Liver (tissue), 9 donors: ENCODE data around the gene ZDHHC19. TPM values are rescaled to one million over a fixed set of nuclear protein-coding genes. Genes with fewer than 3 reads are reported as not detected.

Experiments
- DNase-seq: peaks from one replicate; pipeline ENCODE4 v3.0.0-alpha.2; 2017; ENCODE audit warnings: low spot score
- H3K27ac ChIP-seq, 2 donors: one replicate each; pipeline ENCODE4 v1.7.0; 2013; ENCODE audit warnings: inconsistent platforms in 2 of 2, low read length in 2 of 2, control low read depth in 1 of 2, low read depth in 1 of 2, mild to moderate bottlenecking in 1 of 2
- H3K27me3 ChIP-seq, 4 donors: one replicate each; pipeline versions ENCODE4 v1.6.1 to v1.7.0; 2013; ENCODE audit warnings: low read length in 3 of 4, inconsistent platforms in 1 of 4, mild to moderate bottlenecking in 1 of 4, moderate library complexity in 1 of 4; ENCODE audit not compliant: control insufficient read depth in 4 of 4, insufficient read depth in 4 of 4
- H3K36me3 ChIP-seq, 4 donors: one replicate each; pipeline versions ENCODE4 v1.6.1 to v1.7.0; 2013; ENCODE audit warnings: low read length in 3 of 4, mild to moderate bottlenecking in 3 of 4, low read depth in 1 of 4, moderate library complexity in 1 of 4; ENCODE audit not compliant: control insufficient read depth in 4 of 4, insufficient read depth in 3 of 4
- H3K4me1 ChIP-seq, 4 donors: one replicate each; pipeline versions ENCODE4 v1.6.1 to v1.7.0; 2013; ENCODE audit warnings: low read length in 3 of 4, mild to moderate bottlenecking in 3 of 4, moderate library complexity in 1 of 4; ENCODE audit not compliant: control insufficient read depth in 4 of 4, insufficient read depth in 4 of 4
- H3K4me3 ChIP-seq, 3 donors: one replicate each; pipeline versions ENCODE4 v1.6.1 to v1.7.0; 2013; ENCODE audit warnings: low read length in 3 of 3, control low read depth in 1 of 3, low read depth in 1 of 3, mild to moderate bottlenecking in 1 of 3
- H3K9ac ChIP-seq, 2 donors: one replicate each; pipeline ENCODE4 v1.7.0; 2013; ENCODE audit warnings: low read length in 2 of 2, mild to moderate bottlenecking in 2 of 2, moderate library complexity in 2 of 2, control low read depth in 1 of 2, low read depth in 1 of 2
- H3K9me3 ChIP-seq, 4 donors: one replicate each; pipeline versions ENCODE4 v1.6.1 to v1.7.0; 2013; ENCODE audit warnings: low read length in 3 of 4; ENCODE audit not compliant: control insufficient read depth in 4 of 4
- ATF3 ChIP-seq: IDR thresholded peaks from 2 replicates; pipeline ENCODE4 v1.6.1; 2016; ENCODE audit warnings: antibody characterized with exemption
- CTCF ChIP-seq: fragments of 150-350 bp; IDR thresholded peaks from 2 replicates; pipeline ENCODE4 v1.5.1; 2017; ENCODE audit warnings: improper control_type of control experiment, low read depth, low read length; ENCODE audit not compliant: missing input control
- EGR1 ChIP-seq, 2 donors: IDR thresholded peaks; 2 replicates each; pipeline ENCODE4 v1.6.1; 2016 to 2018; ENCODE audit warnings: antibody characterized with exemption in 2 of 2, low read depth in 2 of 2
- FOXA1 ChIP-seq: IDR thresholded peaks from 2 replicates; pipeline ENCODE4 v1.6.1; 2016; ENCODE audit warnings: antibody characterized with exemption
- FOXA2 ChIP-seq: IDR thresholded peaks from 2 replicates; pipeline ENCODE4 v1.6.1; 2016; ENCODE audit warnings: antibody characterized with exemption
- HNF4A ChIP-seq, 2 donors: conservative IDR thresholded peaks; 2 replicates each; pipeline ENCODE4 v1.6.1; 2016; ENCODE audit warnings: antibody characterized with exemption in 2 of 2, mild to moderate bottlenecking in 2 of 2
- HNF4G ChIP-seq: IDR thresholded peaks from 2 replicates; pipeline ENCODE4 v1.6.1; 2016; ENCODE audit warnings: antibody characterized with exemption
- JUND ChIP-seq, 2 donors: IDR thresholded peaks; 2 replicates each; pipeline ENCODE4 v1.6.1; 2016; ENCODE audit warnings: antibody characterized with exemption in 2 of 2
- MAX ChIP-seq: IDR thresholded peaks from 2 replicates; pipeline ENCODE4 v1.6.1; 2016; ENCODE audit warnings: antibody characterized with exemption
- NR2F2 ChIP-seq: IDR thresholded peaks from 2 replicates; pipeline ENCODE4 v1.6.1; 2016; ENCODE audit warnings: antibody characterized with exemption
- RAD21 ChIP-seq, 2 donors: IDR thresholded peaks; 2 replicates each; pipeline ENCODE4 v1.6.1; 2016; ENCODE audit warnings: antibody characterized with exemption in 2 of 2, mild to moderate bottlenecking in 2 of 2
- REST ChIP-seq: IDR thresholded peaks from 2 replicates; pipeline ENCODE4 v1.6.1; 2016; ENCODE audit warnings: antibody characterized with exemption, mild to moderate bottlenecking
- RXRA ChIP-seq, 2 donors: IDR thresholded peaks; 2 replicates each; pipeline ENCODE4 v1.6.1; 2017 to 2018; ENCODE audit warnings: antibody characterized with exemption in 2 of 2, mild to moderate bottlenecking in 1 of 2
- SP1 ChIP-seq: IDR thresholded peaks from 2 replicates; pipeline ENCODE4 v1.6.1; 2018; ENCODE audit warnings: antibody characterized with exemption, mild to moderate bottlenecking
- YY1 ChIP-seq: IDR thresholded peaks from 2 replicates; pipeline ENCODE4 v1.6.1; 2016; ENCODE audit warnings: antibody characterized with exemption, mild to moderate bottlenecking
- ZBTB33 ChIP-seq: IDR thresholded peaks from 2 replicates; pipeline ENCODE4 v1.6.1; 2016; ENCODE audit warnings: antibody characterized with exemption
- WGBS: extraction: QIAGEN DNeasy Blood & Tissue Kit; methylation state at CpG from one replicate; pipeline ENCODE4 v1.1.7; 2013; 5-methylcytosine and 5-hydroxymethylcytosine counted together
- polyA plus RNA-seq, 2 donors: library from polyadenylated mRNA; stranded (reverse) in 1 of 2; unstranded in 1 of 2; fragments of 200-250 nt in 1 of 2; fragments of >200 nt in 1 of 2; fragmentation: Nextera tagmentation in 1 of 2; extraction: Ambion mirVana in 1 of 2; gene quantifications; one replicate each; pipeline versions ENCODE4 v1.2.1 to v1.2.3, GENCODE V29; 2013 to 2015
- total RNA-seq, 2 donors: library from RNA; depleted of rRNA; stranded (reverse); fragments of >200 nt; gene quantifications; one replicate each; pipeline ENCODE4 v1.2.3, GENCODE V29; 2014
- donor health status: healthy.
- donor health status: healthy.
- donor health status: healthy.
- donor health status: healthy.
- donor health status: healthy.

Gene ZDHHC19
- total and polyA plus RNA-seq, 4 donors, result 0.42 to 1.5 (median 0.81) TPM

GRCh38 chr3:196192524-196193051, 18.6 kb downstream of the ZDHHC19 start (continued):
- TF ChIP-seq ZBTB33 (no peak), SP1 (no peak)

- no peak for DNase-seq
- H3K36me3 ChIP-seq, result no peaks in the 10 kb centered on the region
- H3K9me3 ChIP-seq, result no peaks in the 10 kb centered on the region
- no peaks in the 10 kb centered on the region for H3K27me3 ChIP-seq
- WGBS, result 71% methylated on average over 11 of the region's 11 CpGs
- H3K9ac ChIP-seq, result no peak overlapping the region
- no peak overlapping the region for H3K4me3 ChIP-seq
- TF ChIP-seq RAD21 (IDR thresholded peaks at IDR 0.05) (peak in 1 of 2 donors; percentile 34), YY1 (no peak)
- H3K4me1 ChIP-seq, result peaks cover 5 to 19% (median 10%) of the 10 kb centered on the region in 4 donors
- peak overlapping the region; percentile 9 to 69 for H3K27ac ChIP-seq
These were observed 19.1 kb downstream of the ZDHHC19 start for GRCh38 chr3:196192036-196192523.

GRCh38 chr3:196189566-196190347, 21.4 kb downstream of the ZDHHC19 start:
- TF ChIP-seq NR2F2 (no peak), SP1 (no peak), CTCF (no peak), HNF4G (no peak), JUND (IDR thresholded peaks at IDR 0.05) (no peak), RAD21 (IDR thresholded peaks at IDR 0.05) (no peak), ZBTB33 (no peak), MAX (no peak), HNF4A (conservative IDR thresholded peaks at IDR 0.05) (no peak), RXRA (IDR thresholded peaks at IDR 0.05) (no peak), ATF3 (no peak), YY1 (no peak), EGR1 (IDR thresholded peaks at IDR 0.05; ENCODE audit: low read depth in 2 of 2) (no peak), FOXA1 (no peak), FOXA2 (no peak), REST (no peak)
- whole genome bisulfite sequencing, result 93% methylated on average over 16 of the region's 16 CpGs
- no peak for DNase-seq
- Histone ChIP-seq H3K27me3 (no peaks in the 10 kb centered on the region), H3K36me3 (no peaks in the 10 kb centered on the region), H3K4me1 (peaks cover 5 to 19% (median 10%) of the 10 kb centered on the region in 4 donors), H3K9ac (no peak overlapping the region), H3K9me3 (no peaks in the 10 kb centered on the region), H3K27ac (no peak overlapping the region), H3K4me3 (no peak overlapping the region)
